Fibroblast of peridontal ligament (primary cell): ENCODE measurements around the gene NBPF3.
A peak's percentile ranks its signal among the peaks of the same experiment; 100 is the strongest.
"Not testable (repeated sequence)": the region's sequence is repeated elsewhere in the genome, so short reads cannot be mapped to it uniquely, and the experiment has no call there.

ENCODE experiments used
- DNase-seq: peaks from one replicate; pipeline ENCODE4 v3.0.0-alpha.2; 2010; ENCODE audit errors: extremely low read depth

Gene NBPF3

GRCh38 chr1:21439721-21440629 is at the start of gene NBPF3:
NBPF3 (plus strand) TSS chr1:21440137; CDS start chr1:21445087, 4,950 bp downstream.
- peak; percentile 68 for DNase-seq

GRCh38 chr1:21391497-21391896 is 48.4 kb upstream of the NBPF3 start:
- DNase-seq: no peak

GRCh38 chr1:21392587-21393263 is 47.2 kb upstream of the NBPF3 start:
- DNase-seq: no peak

- no peak for DNase-seq
Measured at GRCh38 chr1:21396516-21396915, 43.4 kb upstream of the NBPF3 start.

DNA sequence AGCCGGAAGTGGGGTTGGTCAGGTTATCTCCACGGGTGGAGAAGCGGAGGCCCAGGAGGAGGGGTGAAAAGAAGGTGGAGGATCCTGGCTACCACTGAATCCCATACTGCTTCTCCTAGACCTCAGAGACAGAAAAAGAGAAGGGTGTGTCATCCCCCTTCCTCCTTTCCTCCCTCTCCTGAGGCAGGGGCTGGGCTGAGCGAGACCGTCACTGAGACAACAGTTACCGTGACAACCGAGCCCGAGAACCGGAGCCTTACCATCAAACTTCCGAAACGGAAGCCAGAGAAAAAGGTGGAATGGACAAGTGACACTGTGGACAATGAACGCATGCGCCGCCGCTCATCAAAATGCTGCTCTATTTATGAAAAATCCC is 42.1 kb upstream of the NBPF3 start:
- DNase-seq: no peak

DNA sequence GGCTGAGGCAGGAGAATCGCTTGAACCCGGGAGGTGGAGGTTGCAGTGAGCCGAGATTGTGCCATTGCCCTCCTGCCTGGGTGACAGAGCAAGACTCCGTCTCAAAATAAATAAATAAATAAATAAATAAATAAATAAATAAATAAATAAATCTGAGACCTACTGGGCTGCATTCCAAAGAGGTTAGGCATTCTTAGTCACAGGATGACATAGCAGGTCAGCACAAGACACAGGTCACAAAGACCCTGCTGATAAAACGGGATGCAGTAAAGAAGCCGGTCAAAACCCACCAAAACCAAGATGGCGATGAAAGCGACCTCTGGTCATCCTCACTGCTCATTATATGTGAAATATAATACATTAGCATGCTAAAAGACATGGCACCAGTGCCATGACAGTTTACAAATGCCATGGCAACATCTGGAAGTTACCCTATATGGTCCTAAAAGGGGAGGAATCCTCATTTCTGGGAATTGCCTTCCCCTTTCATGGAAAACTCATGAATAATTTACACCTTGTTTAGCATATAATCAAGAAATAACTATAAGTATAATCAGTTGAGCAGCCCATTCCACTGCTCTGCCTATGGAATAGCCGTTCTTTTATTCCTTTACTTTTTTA is 38.1 kb upstream of the NBPF3 start:
- DNase-seq: not testable (repeated sequence)

- DNase-seq: no peak
Measured at GRCh38 chr1:21406659-21407058, 33.3 kb upstream of the NBPF3 start.

GRCh38 chr1:21409897-21410296 is 30.0 kb upstream of the NBPF3 start:
- DNase-seq: not testable (repeated sequence)

GRCh38 chr1:21414015-21414414 is 25.9 kb upstream of the NBPF3 start:
- DNase-seq: no peak

DNA sequence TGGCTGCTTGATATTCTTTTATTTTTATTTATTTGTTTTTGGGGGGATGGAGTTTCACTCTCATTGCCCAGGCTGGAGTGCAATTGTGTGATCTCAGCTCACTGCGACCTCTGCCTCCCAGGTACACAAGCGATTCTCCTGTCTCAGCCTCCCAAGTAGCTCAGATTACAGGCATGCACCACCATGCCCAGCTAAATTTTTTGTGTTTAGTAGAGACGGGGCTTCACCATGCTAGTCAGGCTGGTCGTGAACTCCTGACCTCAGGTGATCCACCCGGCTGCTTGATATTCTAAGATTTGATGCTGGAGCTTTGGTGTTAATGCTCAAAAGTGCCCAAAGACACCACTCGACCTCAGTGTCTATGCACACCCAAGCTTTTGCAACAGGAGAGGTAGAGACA is 19.6 kb upstream of the NBPF3 start:
- DNase-seq: not testable (repeated sequence)

DNA sequence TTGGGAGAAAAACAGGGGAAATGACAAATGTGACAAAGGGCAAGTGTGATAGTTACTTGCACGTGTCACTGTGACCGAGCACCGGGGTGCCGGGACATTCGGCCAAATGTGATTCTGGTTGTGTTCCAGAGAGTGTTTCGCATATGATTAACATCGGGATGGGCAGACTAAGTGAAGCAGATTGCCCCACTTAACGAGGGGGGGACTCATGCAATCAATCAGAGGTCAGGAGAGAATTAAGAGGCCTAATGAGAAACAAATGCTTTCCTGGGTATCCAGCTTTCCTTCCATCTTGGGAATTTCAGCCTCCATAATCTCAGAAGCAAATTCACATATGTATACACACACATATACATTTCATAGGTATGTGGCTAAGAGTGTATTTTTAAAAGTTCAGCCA is 18.6 kb upstream of the NBPF3 start:
- DNase-seq: not testable (repeated sequence)

- DNase-seq: not testable (repeated sequence)
Measured at GRCh38 chr1:21427798-21428480, 12.0 kb upstream of the NBPF3 start.

DNA sequence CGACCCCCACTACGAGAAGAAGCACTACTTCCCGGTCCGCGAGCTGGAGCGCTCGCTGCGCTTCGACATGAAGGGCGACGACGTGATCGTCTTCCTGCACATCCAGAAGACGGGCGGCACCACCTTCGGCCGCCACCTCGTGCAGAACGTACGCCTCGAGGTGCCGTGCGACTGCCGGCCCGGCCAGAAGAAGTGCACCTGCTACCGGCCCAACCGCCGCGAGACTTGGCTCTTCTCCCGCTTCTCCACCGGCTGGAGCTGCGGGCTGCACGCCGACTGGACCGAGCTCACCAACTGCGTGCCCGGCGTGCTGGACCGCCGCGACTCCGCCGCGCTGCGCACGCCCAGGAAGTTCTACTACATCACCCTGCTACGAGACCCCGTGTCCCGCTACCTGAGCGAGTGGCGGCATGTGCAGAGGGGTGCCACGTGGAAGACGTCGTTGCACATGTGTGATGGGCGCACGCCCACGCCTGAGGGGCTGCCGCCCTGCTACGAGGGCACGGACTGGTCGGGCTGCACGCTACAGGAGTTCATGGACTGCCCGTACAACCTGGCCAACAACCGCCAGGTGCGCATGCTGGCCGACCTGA is 11.4 kb upstream of the NBPF3 start:
- DNase-seq: not testable (repeated sequence)

DNA sequence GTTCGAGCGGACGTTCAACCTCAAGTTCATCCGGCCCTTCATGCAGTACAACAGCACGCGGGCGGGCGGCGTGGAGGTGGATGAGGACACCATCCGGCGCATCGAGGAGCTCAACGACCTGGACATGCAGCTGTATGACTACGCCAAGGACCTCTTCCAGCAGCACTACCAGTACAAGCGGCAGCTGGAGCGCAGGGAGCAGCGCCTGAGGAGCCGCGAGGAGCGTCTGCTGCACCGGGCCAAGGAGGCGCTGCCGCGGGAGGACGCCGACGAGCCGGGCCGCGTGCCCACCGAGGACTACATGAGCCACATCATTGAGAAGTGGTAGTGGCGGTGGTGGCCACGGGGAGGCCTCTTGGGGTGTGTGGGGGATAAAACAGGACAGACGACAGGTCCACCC is 10.7 kb upstream of the NBPF3 start:
- DNase-seq: not testable (repeated sequence)

DNA sequence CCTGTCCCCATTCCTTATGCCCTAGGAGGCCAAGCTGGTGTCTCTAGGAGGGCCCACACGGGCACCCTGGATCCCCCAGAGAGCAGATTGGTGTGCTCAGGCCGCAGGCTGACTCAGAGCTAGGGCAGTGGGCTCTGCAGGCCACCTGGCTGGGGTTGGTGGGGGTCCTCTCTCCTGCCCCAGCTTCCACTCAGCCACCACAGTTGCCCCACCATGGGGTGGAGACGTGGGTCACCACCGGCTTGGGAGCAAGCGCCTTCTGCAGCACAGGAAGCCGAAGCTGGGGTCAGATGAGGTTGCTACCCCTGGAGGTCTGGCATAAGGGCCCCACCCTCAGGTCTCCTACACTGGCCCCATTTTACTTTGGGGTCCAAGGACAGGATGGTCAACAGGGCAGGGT is 9.1 kb upstream of the NBPF3 start:
- not testable (repeated sequence) for DNase-seq

- no peak for DNase-seq
Measured at GRCh38 chr1:21434394-21434793, 5.5 kb upstream of the NBPF3 start.

DNA sequence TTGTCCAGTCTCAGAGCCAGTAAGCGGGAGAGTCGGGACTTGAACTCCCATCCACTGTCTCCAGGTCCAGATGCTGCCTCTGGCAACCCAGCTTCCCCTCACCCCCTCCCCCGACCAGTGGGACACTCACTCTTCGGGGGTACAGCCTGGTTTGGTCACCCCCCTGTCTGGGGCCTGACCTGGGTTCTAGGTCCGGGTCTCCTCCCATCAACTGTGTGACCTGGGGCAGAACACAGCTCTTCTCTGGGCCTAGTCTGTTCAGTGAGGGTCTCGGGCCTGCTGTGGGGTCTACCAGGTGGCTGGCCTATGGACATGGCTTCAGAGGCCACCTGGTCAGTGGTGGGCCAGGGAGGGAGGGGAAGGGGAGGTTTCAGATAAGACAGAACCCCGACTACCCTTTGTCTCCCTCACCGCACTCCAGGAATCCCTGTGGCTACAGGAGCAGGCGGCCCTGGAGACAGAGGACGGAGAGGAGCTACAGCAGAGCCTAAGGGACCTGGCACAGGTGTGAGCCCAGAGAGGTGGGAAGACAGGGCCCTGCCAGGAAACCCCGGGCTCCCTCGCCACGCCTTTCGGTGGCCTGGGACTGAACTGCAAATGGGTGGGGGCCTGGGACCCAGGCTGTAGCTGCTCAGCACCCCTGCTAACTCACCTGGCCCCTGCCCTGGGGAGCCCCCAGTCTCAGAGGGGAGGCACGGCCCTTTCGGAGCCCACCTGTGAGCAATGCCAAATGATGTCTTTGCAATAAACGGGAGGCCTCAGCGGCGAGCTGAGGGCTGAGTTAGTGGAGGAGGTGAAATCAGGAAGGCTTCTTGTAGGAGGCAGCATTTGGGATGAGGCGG is 4.1 kb upstream of the NBPF3 start:
- no peak for DNase-seq

- DNase-seq: no peak
Measured at GRCh38 chr1:21436488-21437340, 3.2 kb upstream of the NBPF3 start.

DNA sequence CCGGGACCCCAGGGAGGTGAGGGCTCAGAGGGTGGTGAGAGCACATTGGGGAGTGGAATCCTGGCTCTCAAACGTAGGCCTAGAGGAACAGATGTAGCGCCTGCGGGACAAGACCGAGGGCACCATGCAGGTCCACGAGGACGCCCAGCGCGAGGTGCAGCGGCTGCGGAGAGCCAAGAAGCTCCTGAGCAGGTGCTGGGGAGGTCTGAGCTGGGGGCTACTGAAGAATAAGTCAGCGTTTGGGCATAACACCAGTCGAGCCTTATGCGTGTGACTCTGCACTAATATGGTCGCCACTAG is 2.6 kb upstream of the NBPF3 start:
- DNase-seq: no peak
